Caco-2 (cell line): Measurements from ENCODE around the gene PSEN1. TPM values are rescaled to one million over a fixed set of nuclear protein-coding genes. Genes with fewer than 3 reads are reported as not detected.

ENCODE experiments used
- BruUV-seq: library from RNA; stranded (reverse); fragments of 400-500 nt; replicated peaks from 2 replicates; lab custom pipeline; 2021; lab: Mats Ljungman, UMichigan
- CTCF ChIA-PET: fragments of 300-600 bp; sonication (Branson Sonifier 250); formaldehyde crosslinking; loops from one replicate; lab custom pipeline; 2022; ENCODE audit warnings: antibody characterized with exemption; lab: Charles Lee
- POLR2A ChIA-PET: fragments of 300-600 bp; sonication (Branson Sonifier 250); formaldehyde crosslinking; loops from one replicate; lab custom pipeline; 2022; ENCODE audit warnings: antibody characterized with exemption; lab: Charles Lee
- DNase-seq, 2 experiments: peaks; one replicate each; pipeline versions ENCODE4 v3.0.0 to v3.0.0-alpha.2; 2020 to 2022
- H3K27me3 ChIP-seq: replicated peaks from 2 replicates; pipeline ENCODE4 v1.6.0; 2011; ENCODE audit warnings: low read length; ENCODE audit not compliant: control insufficient read depth, insufficient read depth
- H3K36me3 ChIP-seq: 2 replicates; pipeline ENCODE4 v1.5.1; 2011; ENCODE audit warnings: low read length; ENCODE audit not compliant: control insufficient read depth, insufficient read depth
- H3K4me1 ChIP-seq: fragments of 250-450 bp; sonication (Bioruptor Pico); 2 replicates; pipeline ENCODE4 v1.5.1; 2020; ENCODE audit warnings: mild to moderate bottlenecking
- H3K4me3 ChIP-seq: 2 replicates; pipeline ENCODE4 v1.5.1; 2011; ENCODE audit warnings: low read depth, mild to moderate bottlenecking, control low read depth, low read length
- H3K9me3 ChIP-seq: fragments of 250-450 bp; sonication (Bioruptor Pico); 2 replicates; pipeline ENCODE4 v1.5.1; 2020; ENCODE audit warnings: mild to moderate bottlenecking, moderate library complexity
- H3K27ac Mint-ChIP-seq: one replicate; pipeline ENCODE4 v1.8.0; 2022; ENCODE audit warnings: mixed read lengths; ENCODE audit not compliant: unreplicated experiment
- H3K27me3 Mint-ChIP-seq: one replicate; pipeline ENCODE4 v1.8.0; 2022; ENCODE audit warnings: mixed read lengths; ENCODE audit not compliant: insufficient read depth, unreplicated experiment
- H3K36me3 Mint-ChIP-seq: one replicate; pipeline ENCODE4 v1.8.0; 2022; ENCODE audit warnings: mild to moderate bottlenecking, mixed read lengths; ENCODE audit not compliant: insufficient read depth, unreplicated experiment
- H3K4me1 Mint-ChIP-seq: one replicate; pipeline ENCODE4 v1.8.0; 2022; ENCODE audit warnings: low read depth, mixed read lengths; ENCODE audit not compliant: unreplicated experiment
- H3K4me3 Mint-ChIP-seq: one replicate; pipeline ENCODE4 v1.8.0; 2022; ENCODE audit warnings: mild to moderate bottlenecking, moderate library complexity, mixed read lengths; ENCODE audit not compliant: unreplicated experiment
- H3K9me3 Mint-ChIP-seq: one replicate; pipeline ENCODE4 v1.8.0; 2022; ENCODE audit warnings: mixed read lengths; ENCODE audit not compliant: unreplicated experiment
- intact Hi-C: fragments of 100-400 bp; cut with micrococcal nuclease; formaldehyde crosslinking; loops from one replicate; pipeline ENCODE4 v1.10.0; 2022; ENCODE audit not compliant: unreplicated experiment
- total RNA-seq: library from RNA; stranded (reverse); gene quantifications from 2 replicates; pipeline ENCODE4 v1.2.3, GENCODE V29; 2022
- TF ChIP-seq, protein P1 (sequence below), 2 experiments: fragments of 200-600 bp in 1 of 2; IDR thresholded peaks; 1 replicate in 1 of 2; 2 replicates in 1 of 2; pipeline versions ENCODE4 v1.5.1 to v1.8.0; 2011 to 2022; ENCODE audit warnings: antibody characterized with exemption in 1 of 2, control low read depth in 1 of 2, inconsistent platforms in 1 of 2, low read depth in 1 of 2, low read length in 1 of 2, mild to moderate bottlenecking in 1 of 2, moderate library complexity in 1 of 2; ENCODE audit not compliant: insufficient read depth in 1 of 2, severe bottlenecking in 1 of 2, unreplicated experiment in 1 of 2

PSEN1 gene
- total RNA-seq, 1 experiment from 2014 or later = 74.8 TPM

DNA sequence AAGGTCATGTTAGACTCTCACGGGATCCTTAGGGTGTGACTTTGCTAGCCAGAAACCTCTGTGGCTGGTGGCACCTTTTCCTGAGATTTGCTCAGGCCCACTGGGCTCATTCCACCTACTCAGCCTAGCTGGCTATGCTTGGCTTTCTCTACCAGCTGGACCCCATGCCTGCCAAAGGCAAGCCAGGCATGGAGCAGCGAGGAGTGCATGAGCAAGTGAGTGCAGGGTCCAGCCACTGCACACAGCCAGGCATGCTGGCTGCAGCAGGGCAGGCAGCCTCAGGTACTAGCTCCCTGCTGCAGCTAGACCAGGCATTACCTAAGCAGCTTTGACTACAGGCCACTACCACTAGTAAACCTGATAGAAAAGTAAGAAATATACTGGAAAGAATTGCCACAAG is 71.3 kb downstream of the PSEN1 start:
- intact Hi-C loops = no loop called here
- ChIA-PET POLR2A (no interaction called here), CTCF (no interaction called here)
- TF ChIP-seq, protein P1, sequence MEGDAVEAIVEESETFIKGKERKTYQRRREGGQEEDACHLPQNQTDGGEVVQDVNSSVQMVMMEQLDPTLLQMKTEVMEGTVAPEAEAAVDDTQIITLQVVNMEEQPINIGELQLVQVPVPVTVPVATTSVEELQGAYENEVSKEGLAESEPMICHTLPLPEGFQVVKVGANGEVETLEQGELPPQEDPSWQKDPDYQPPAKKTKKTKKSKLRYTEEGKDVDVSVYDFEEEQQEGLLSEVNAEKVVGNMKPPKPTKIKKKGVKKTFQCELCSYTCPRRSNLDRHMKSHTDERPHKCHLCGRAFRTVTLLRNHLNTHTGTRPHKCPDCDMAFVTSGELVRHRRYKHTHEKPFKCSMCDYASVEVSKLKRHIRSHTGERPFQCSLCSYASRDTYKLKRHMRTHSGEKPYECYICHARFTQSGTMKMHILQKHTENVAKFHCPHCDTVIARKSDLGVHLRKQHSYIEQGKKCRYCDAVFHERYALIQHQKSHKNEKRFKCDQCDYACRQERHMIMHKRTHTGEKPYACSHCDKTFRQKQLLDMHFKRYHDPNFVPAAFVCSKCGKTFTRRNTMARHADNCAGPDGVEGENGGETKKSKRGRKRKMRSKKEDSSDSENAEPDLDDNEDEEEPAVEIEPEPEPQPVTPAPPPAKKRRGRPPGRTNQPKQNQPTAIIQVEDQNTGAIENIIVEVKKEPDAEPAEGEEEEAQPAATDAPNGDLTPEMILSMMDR (IDR thresholded peaks at IDR 0.05; ENCODE audit: insufficient read depth in 1 of 2, low read depth in 1 of 2, low read length in 1 of 2, severe bottlenecking in 1 of 2, unreplicated experiment in 1 of 2) = no peak
- no TSS peak for BruUV-seq
- Mint-ChIP-seq H3K36me3 (peaks cover 73% of the 10 kb centered on the region), H3K4me1 (no peaks in the 10 kb centered on the region), H3K27ac (no peak overlapping the region), H3K9me3 (peaks cover 10% of the 10 kb centered on the region), H3K27me3 (no peaks in the 10 kb centered on the region), H3K4me3 (no peak overlapping the region)
- H3K4me1 ChIP-seq = no peaks in the 10 kb centered on the region
- no peak for DNase-seq
- H3K9me3 ChIP-seq = no peaks in the 10 kb centered on the region
- no peaks in the 10 kb centered on the region; the same call in 1 of the 2 replicates for H3K36me3 ChIP-seq
- no peaks in the 10 kb centered on the region for H3K27me3 ChIP-seq
- no peak overlapping the region for H3K4me3 ChIP-seq

GRCh38 chr14:73208390-73208789 is 72.1 kb downstream of the PSEN1 start:
- Mint-ChIP-seq H3K36me3 (peaks cover 73% of the 10 kb centered on the region), H3K4me1 (no peaks in the 10 kb centered on the region), H3K4me3 (no peak overlapping the region), H3K27me3 (no peaks in the 10 kb centered on the region), H3K27ac (no peak overlapping the region), H3K9me3 (peaks cover 10% of the 10 kb centered on the region)
- TF ChIP-seq, protein P1 (IDR thresholded peaks at IDR 0.05; ENCODE audit: insufficient read depth in 1 of 2, low read depth in 1 of 2, low read length in 1 of 2, severe bottlenecking in 1 of 2, unreplicated experiment in 1 of 2) = no peak
- no peak for DNase-seq
- CTCF ChIA-PET = no interaction called here
- POLR2A ChIA-PET = no interaction called here
- Histone ChIP-seq H3K9me3 (no peaks in the 10 kb centered on the region), H3K36me3 (no peaks in the 10 kb centered on the region; the same call in 1 of the 2 replicates), H3K27me3 (no peaks in the 10 kb centered on the region), H3K4me1 (no peaks in the 10 kb centered on the region), H3K4me3 (no peak overlapping the region)
- intact Hi-C loops = no loop called here
- no TSS peak for BruUV-seq

- no peak for DNase-seq
- H3K36me3 Mint-ChIP-seq = peaks cover 70% of the 10 kb centered on the region
- ChIA-PET CTCF (no interaction called here), POLR2A (no interaction called here)
- H3K4me3 Mint-ChIP-seq = no peak overlapping the region
- intact Hi-C loops = no loop called here
- Histone ChIP-seq H3K9me3 (no peaks in the 10 kb centered on the region), H3K27me3 (no peaks in the 10 kb centered on the region), H3K4me1 (no peaks in the 10 kb centered on the region), H3K4me3 (no peak overlapping the region), H3K36me3 (no peaks in the 10 kb centered on the region; the same call in 1 of the 2 replicates)
- TF ChIP-seq, protein P1 (IDR thresholded peaks at IDR 0.05; ENCODE audit: insufficient read depth in 1 of 2, low read depth in 1 of 2, low read length in 1 of 2, severe bottlenecking in 1 of 2, unreplicated experiment in 1 of 2) = no peak
- H3K9me3 Mint-ChIP-seq = peaks cover 10% of the 10 kb centered on the region
- no peaks in the 10 kb centered on the region for H3K4me1 Mint-ChIP-seq
- BruUV-seq = no TSS peak
- no peaks in the 10 kb centered on the region for H3K27me3 Mint-ChIP-seq
- no peak overlapping the region for H3K27ac Mint-ChIP-seq
Measured at GRCh38 chr14:73208846-73209245, 72.5 kb downstream of the PSEN1 start.
